ENCODE data around the gene PPP6R3. TPM values are rescaled to one million over a fixed set of nuclear protein-coding genes. Genes with fewer than 3 reads are reported as not detected.
"Not testable (repeated sequence)": the region's sequence is repeated elsewhere in the genome, so short reads cannot be mapped to it uniquely, and the experiment has no call there.

PPP6R3 gene
- total RNA-seq, 2 donors from 2014 or later, result 188 to 189 TPM

DNA sequence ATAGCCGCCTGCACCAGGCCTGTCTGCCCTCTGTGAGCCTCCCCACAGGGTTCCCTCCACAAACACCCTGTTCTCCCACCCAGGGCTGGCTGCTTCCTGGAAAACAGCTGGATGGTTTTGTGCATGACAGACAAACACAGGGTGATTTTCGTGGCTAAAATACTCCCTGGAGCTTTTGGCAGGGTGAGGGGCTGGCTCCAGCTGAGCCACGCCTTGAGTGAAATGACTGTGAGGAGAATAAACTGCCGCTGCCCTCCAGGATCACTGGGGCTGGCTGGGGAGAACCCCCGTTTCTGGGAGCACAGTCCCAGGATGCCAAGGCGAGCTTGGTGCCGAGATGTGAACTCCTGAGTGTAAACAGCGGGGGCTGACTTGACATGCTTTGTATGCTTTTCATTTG lies 20.3 kb upstream of the PPP6R3 start:
- Mint-ChIP-seq H3K36me3 (no peaks in the 10 kb centered on the region), H3K4me1 (ENCODE audit: low read depth in 2 of 2) (peaks cover 0 to 3% of the 10 kb centered on the region in 2 donors), H3K9me3 (no peaks in the 10 kb centered on the region), H3K27ac (no peak overlapping the region), H3K27me3 (no peaks in the 10 kb centered on the region), H3K4me3 (no peak overlapping the region)
- DNase-seq (ENCODE audit: low spot score), result no peak
- ATAC-seq, result no peak

DNA sequence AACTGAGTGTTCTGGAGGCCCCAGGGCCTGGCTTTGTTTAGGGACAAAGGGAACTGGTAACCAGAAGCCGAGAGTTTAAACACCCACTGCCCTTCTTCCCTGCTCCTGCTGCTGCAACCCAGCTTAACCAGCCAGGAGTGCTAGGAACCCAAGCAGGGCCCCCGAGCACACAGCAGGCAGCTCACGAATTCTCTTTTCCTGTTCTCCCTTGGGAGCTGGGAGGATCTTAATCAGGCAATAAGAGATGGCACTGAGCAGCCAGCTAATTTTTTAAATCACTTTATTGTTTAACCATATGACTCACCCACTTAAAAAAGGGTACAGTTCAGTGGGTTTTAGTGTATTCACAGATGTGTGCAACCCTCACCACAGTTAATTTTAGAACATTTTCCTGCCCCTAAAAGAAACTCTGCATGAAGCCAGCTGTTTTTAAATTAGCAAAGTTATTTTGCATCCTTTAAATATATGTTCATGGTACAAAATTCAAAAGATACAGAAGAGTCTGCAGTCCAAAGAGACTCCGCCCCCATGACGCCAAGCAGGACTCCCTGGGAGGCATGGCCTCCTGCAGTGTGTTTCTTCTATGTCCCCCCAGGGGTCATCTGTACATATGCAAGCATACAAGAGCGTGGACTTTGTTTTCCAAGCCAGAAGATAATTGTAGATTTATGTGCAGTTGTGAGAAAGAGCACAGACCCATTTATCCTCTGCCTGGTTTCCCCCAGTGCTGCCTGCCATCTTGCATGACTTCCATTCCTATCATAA lies 18.9 kb upstream of the PPP6R3 start:
- Mint-ChIP-seq H3K4me1 (ENCODE audit: low read depth in 2 of 2) (peaks cover 0 to 3% of the 10 kb centered on the region in 2 donors), H3K27ac (no peak overlapping the region), H3K4me3 (no peak overlapping the region), H3K27me3 (no peaks in the 10 kb centered on the region), H3K36me3 (no peaks in the 10 kb centered on the region), H3K9me3 (no peaks in the 10 kb centered on the region)
- no peak for ATAC-seq
- no peak for DNase-seq (ENCODE audit: low spot score)

DNA sequence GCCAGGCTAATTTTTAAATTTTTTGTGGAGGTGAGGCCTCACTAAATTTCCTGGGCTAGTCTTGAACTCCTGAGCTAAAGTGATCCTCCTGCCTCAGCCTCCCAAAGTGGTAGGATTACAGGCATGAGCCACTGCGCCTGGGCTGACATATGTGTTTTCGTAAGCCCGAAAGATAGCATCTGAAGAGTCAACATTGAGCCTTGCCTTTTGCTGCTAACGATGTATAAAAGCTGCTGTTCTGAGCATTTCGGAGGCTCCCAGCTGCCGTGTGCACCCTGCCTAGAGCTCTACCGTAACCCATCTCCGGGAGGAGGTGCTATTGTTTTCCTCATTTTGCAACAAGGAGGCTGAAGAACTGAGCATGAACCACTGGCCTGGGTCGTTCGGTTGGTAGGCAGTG lies 18.1 kb upstream of the PPP6R3 start:
- H3K27ac Mint-ChIP-seq, result no peak overlapping the region
- DNase-seq (ENCODE audit: low spot score) (no peak), ATAC-seq (no peak)
- no peaks in the 10 kb centered on the region for H3K36me3 Mint-ChIP-seq
- peaks cover 0 to 2% of the 10 kb centered on the region in 2 donors for H3K4me1 Mint-ChIP-seq (ENCODE audit: low read depth in 2 of 2)
- H3K27me3 Mint-ChIP-seq, result no peaks in the 10 kb centered on the region
- no peak overlapping the region for H3K4me3 Mint-ChIP-seq
- no peaks in the 10 kb centered on the region for H3K9me3 Mint-ChIP-seq

DNA sequence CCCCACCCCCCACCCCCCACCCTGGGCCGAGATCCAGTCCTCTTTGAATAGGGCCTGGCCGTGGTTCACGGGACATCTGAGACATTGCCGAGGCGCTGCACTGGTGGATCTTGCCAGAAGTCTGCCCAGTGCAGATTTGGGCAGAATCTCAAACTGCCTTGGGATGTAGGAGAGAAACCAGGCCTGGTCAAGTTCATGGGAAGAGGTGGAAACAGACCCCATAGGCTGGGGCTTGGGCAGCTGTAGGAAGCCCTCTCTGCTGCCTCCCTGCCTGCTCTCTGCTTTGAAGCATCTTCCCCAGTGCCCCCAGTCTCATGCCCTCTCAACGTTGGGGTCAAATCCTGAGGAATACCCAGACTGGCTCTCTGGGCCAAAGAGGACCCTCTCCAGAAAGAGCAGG lies 16.0 kb upstream of the PPP6R3 start:
- no peak for DNase-seq (ENCODE audit: low spot score)
- no peaks in the 10 kb centered on the region for H3K9me3 Mint-ChIP-seq
- H3K27me3 Mint-ChIP-seq, result no peaks in the 10 kb centered on the region
- ATAC-seq, result no peak
- H3K27ac Mint-ChIP-seq, result no peak overlapping the region
- H3K36me3 Mint-ChIP-seq, result no peaks in the 10 kb centered on the region
- no peak overlapping the region for H3K4me3 Mint-ChIP-seq
- peaks cover 0 to 7% of the 10 kb centered on the region in 2 donors for H3K4me1 Mint-ChIP-seq (ENCODE audit: low read depth in 2 of 2)

DNA sequence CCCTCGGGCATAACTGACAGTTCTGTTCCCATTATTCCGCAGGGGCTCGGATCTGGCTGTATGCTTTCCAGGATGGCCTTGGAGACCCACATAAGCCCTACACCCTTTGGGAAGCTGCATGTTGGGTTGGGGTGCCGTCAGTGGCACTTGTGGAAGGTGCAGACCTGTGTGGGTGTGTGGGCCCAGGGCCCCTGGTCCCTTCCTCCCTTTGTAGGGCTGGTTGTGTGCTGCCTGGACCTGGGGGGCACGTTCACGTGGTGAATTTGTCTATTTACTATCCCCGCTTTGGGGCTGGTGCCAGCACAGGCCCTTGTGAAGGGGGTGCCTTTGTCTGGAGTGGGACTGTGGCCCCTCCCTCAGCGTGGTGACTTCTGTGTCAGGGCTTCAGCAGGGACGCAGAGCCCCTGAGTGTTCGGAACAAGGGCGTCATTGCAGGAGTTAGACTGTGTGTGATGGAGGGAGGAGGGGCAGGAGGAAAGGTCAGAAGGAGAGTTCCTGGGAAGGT lies 15.0 kb upstream of the PPP6R3 start:
- no peaks in the 10 kb centered on the region for H3K27me3 Mint-ChIP-seq
- no peak overlapping the region for H3K27ac Mint-ChIP-seq
- ATAC-seq (no peak), DNase-seq (ENCODE audit: low spot score) (no peak)
- no peaks in the 10 kb centered on the region for H3K9me3 Mint-ChIP-seq
- H3K36me3 Mint-ChIP-seq, result no peaks in the 10 kb centered on the region
- no peak overlapping the region for H3K4me3 Mint-ChIP-seq
- peaks cover 0 to 10% of the 10 kb centered on the region in 2 donors for H3K4me1 Mint-ChIP-seq (ENCODE audit: low read depth in 2 of 2)

DNA sequence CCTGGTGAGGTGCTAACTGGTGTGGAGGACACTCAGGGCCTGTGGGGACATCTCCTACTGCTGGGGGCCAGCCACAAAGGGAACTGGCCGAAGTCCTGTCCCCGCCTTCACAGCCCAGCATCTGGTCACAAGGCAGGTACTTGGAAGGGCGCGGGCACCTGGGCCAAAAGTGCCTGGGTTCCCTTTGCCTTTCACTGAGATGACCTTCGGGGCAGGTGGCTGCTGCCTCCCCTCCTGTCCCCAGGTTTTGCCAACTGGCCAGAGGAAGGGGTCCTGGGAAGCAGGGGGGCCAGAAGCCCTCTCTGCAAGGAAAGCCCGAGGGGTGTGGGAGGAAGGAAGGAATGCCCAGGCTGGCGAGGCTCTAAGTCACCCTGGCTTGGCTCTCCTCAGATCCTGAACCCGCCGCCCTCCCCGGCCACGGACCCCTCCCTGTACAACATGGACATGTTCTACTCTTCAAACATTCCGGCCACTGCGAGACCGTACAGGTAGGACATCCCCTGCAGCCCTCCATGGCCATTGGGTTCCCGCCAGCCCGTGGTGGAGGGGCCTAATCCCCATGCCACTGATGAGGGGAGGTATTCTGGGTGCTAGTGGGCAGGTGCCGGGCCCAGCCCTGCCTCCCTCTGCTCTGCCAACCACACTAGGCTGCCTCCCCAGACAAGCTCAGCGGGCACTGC lies 14.4 kb upstream of the PPP6R3 start:
- Mint-ChIP-seq H3K4me1 (ENCODE audit: low read depth in 2 of 2) (peaks cover 0 to 10% of the 10 kb centered on the region in 2 donors), H3K27ac (no peak overlapping the region), H3K4me3 (no peak overlapping the region), H3K27me3 (no peaks in the 10 kb centered on the region), H3K9me3 (no peaks in the 10 kb centered on the region), H3K36me3 (no peaks in the 10 kb centered on the region)
- DNase-seq (ENCODE audit: low spot score) (no peak), ATAC-seq (no peak)

DNA sequence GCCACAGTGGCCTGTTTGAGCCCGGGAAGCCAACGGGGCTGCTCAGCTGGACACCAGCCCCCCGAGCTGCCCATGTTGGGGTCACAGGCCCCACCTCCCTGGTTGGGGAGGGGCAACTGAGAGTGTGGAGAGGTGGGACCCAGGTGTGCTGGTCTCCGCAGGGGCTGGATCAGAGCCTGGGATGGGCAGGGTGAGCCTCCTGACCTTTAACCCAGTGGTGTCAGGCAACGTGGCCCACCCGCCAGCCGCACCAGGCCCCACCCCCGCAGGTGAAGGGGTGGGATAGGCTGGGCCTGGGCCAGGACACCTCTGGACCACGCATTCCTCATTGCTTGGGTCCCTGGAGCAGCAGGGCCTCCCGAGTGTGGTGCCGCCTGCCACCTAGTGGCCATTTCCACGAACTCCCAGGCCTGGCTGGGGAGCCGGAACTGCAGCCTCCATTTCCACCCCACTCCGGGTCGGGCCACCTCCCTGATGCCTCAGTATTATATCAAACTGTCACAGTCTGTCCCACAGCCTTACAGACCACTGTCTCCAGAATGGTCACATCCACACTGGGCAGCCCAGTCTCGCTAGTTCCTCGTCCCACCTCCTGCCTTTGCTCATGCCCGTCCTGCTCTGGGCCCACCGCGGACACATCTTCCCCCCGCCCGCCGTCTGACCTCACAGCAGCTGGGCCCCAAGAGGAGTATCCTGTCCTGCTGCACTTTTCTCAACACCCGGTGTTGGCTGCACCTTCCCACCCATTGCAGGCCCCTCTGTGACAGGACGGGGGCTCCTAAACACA lies 13.3 kb upstream of the PPP6R3 start:
- no peak overlapping the region for H3K27ac Mint-ChIP-seq
- DNase-seq (ENCODE audit: low spot score), result peak; percentile 80
- no peaks in the 10 kb centered on the region for H3K27me3 Mint-ChIP-seq
- H3K4me1 Mint-ChIP-seq (ENCODE audit: low read depth in 2 of 2), result peaks cover 0 to 10% of the 10 kb centered on the region in 2 donors
- peak; percentile 83 to 89 for ATAC-seq
- no peaks in the 10 kb centered on the region for H3K9me3 Mint-ChIP-seq
- no peaks in the 10 kb centered on the region for H3K36me3 Mint-ChIP-seq
- no peak overlapping the region for H3K4me3 Mint-ChIP-seq

DNA sequence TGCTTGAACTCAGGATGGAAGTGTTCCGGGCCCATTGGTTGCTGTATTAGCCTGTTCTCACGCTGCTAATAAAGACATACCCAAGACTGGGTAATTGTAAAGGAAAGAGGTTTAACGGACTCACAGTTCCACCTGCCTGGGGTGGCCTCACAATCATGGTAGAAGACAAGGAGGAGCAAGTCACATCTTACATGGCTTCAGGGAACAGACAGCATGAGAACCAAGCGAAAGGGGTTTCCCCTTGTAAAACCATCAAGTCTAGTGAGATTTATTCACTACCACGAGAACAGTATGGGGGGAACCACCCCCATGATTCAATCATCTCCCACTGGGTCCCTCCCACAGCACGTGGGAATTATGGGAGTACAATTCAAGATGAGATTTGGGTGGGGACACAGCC lies 12.6 kb upstream of the PPP6R3 start:
- H3K4me1 Mint-ChIP-seq (ENCODE audit: low read depth in 2 of 2); H3K9me3 Mint-ChIP-seq; DNase-seq (ENCODE audit: low spot score); H3K27ac Mint-ChIP-seq; H3K4me3 Mint-ChIP-seq; H3K27me3 Mint-ChIP-seq; H3K36me3 Mint-ChIP-seq; ATAC-seq: not testable (repeated sequence)

DNA sequence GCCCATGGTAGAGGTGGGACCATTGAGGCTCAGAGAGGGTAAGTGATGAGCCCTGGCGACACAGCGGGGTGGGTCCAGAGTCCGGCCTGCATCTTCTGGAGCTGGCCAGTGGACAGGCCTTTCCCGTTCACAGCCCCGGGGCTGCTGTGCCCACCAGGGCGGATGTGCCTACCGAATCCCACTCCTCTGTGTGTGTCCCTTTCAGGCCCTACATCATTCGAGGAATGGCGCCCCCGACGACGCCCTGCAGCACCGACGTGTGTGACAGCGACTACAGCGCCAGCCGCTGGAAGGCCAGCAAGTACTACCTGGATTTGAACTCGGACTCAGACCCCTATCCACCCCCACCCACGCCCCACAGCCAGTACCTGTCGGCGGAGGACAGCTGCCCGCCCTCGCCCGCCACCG lies 11.9 kb upstream of the PPP6R3 start:
- no peak overlapping the region for H3K4me3 Mint-ChIP-seq
- no peak for DNase-seq (ENCODE audit: low spot score)
- no peaks in the 10 kb centered on the region for H3K27me3 Mint-ChIP-seq
- no peaks in the 10 kb centered on the region for H3K9me3 Mint-ChIP-seq
- ATAC-seq, result no peak
- H3K4me1 Mint-ChIP-seq (ENCODE audit: low read depth in 2 of 2), result peaks cover 0 to 10% of the 10 kb centered on the region in 2 donors
- H3K36me3 Mint-ChIP-seq, result no peaks in the 10 kb centered on the region
- no peak overlapping the region for H3K27ac Mint-ChIP-seq

DNA sequence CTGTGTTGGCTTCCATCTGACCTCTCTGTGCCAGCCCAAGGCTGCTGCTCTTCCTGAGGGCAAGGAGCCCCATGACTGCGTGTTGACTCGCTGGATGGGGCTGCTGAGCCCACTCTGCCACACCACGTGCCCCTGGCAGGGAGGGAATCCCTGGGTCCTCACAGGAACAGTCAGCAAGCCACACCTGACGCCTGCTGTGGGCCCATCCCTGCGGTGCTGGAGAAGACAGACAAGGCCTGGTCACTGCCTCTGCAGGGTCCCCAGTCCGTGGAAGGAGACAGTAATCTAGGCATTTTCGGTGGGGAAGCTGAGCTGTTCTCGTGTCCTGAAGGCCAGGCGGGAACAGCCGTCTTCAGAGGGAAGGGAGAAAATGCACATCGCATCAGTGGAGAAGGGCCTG lies 10.6 kb upstream of the PPP6R3 start:
- DNase-seq (ENCODE audit: low spot score) (no peak), ATAC-seq (no peak)
- H3K4me3 Mint-ChIP-seq, result no peak overlapping the region
- no peaks in the 10 kb centered on the region for H3K27me3 Mint-ChIP-seq
- H3K36me3 Mint-ChIP-seq, result no peaks in the 10 kb centered on the region
- no peaks in the 10 kb centered on the region for H3K9me3 Mint-ChIP-seq
- H3K4me1 Mint-ChIP-seq (ENCODE audit: low read depth in 2 of 2), result peaks cover 0 to 10% of the 10 kb centered on the region in 2 donors
- H3K27ac Mint-ChIP-seq, result no peak overlapping the region

DNA sequence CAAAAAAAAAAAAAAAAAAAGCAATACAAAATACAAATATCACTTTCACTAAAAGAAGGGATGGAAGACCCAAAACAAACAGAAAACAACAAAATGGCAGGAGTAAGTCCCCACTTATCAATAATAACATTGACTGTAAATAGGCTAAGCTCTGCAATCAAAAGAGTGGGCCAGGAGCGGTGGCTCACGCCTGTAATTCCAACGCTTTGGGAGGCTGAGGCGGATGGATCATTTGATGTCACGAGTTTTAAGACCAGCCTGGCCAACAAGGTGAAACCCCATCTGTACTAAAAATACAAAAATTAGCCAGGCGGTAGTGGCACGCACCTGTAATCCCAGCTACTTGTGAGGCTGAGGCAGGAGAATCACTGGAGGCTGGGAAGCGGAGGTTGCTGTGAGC lies 9.8 kb upstream of the PPP6R3 start:
- Mint-ChIP-seq H3K27me3 (no peaks in the 10 kb centered on the region), H3K4me1 (ENCODE audit: low read depth in 2 of 2) (peaks cover 0 to 10% of the 10 kb centered on the region in 2 donors), H3K9me3 (no peaks in the 10 kb centered on the region), H3K27ac (no peak overlapping the region), H3K4me3 (no peak overlapping the region), H3K36me3 (no peaks in the 10 kb centered on the region)
- DNase-seq (ENCODE audit: low spot score) (no peak), ATAC-seq (no peak)

DNA sequence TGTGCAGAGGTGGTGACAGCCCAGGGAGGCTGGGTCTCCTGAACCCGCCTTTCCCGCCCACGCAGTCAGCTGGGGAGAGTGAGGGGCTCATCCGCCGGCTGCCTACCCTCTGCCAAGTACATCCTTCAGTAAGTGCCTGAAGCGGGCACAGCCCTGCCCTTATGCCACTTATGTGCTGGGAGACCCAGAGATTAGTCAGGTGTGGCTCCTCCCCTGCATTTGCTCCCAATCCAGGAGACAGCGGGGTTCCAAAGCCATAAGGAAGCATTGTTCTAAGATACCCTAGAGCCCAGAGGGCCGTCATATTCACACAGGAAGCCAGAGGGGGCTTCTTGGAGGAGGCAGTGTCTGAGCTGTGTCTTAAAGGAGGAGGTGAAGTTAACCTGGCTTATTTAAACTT lies 5.8 kb upstream of the PPP6R3 start:
- Mint-ChIP-seq H3K27ac (no peak overlapping the region), H3K4me3 (no peak overlapping the region), H3K36me3 (no peaks in the 10 kb centered on the region), H3K9me3 (no peaks in the 10 kb centered on the region), H3K4me1 (ENCODE audit: low read depth in 2 of 2) (peaks cover 2 to 9% of the 10 kb centered on the region in 2 donors), H3K27me3 (no peaks in the 10 kb centered on the region)
- no peak for ATAC-seq
- DNase-seq (ENCODE audit: low spot score), result no peak

DNA sequence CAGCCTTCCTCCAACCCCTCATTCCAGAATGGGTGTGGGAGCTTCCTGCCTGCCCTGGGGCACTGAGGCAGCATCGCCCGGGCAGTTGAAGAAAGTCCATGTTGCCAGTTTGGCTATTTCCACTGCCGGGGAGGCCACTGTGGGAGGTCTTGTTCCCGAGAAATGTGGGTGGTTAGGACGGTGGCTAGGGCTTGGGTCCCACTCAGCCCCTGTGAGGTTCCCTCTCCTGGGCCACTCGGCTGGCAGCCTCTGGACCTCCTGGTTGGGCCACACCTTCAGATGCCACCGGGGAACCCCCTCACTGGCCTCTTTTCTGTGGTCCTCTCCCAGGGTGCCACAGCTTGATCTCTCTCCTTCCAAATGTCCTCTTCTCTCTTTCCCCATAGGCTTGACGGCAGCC lies 5.1 kb upstream of the PPP6R3 start:
- H3K27me3 Mint-ChIP-seq, result no peaks in the 10 kb centered on the region
- no peaks in the 10 kb centered on the region for H3K36me3 Mint-ChIP-seq
- H3K27ac Mint-ChIP-seq, result no peak overlapping the region
- no peak overlapping the region for H3K4me3 Mint-ChIP-seq
- peaks cover 7 to 10% of the 10 kb centered on the region in 2 donors for H3K4me1 Mint-ChIP-seq (ENCODE audit: low read depth in 2 of 2)
- no peaks in the 10 kb centered on the region for H3K9me3 Mint-ChIP-seq
- no peak for DNase-seq (ENCODE audit: low spot score)
- no peak for ATAC-seq
